Ishikawa (cell line): ENCODE measurements around the gene CANT1.

Source experiments
- EGR1 ChIP-seq: IDR thresholded peaks from 2 replicates; pipeline ENCODE4 v1.6.1; 2012
- EP300 ChIP-seq: IDR thresholded peaks from 2 replicates; pipeline ENCODE4 v1.6.1; 2012; ENCODE audit warnings: borderline replicate concordance
- FOXM1 ChIP-seq: IDR thresholded peaks from 2 replicates; pipeline ENCODE4 v1.6.1; 2012; ENCODE audit warnings: low read depth, borderline replicate concordance
- RAD21 ChIP-seq: IDR thresholded peaks from 2 replicates; pipeline ENCODE4 v1.6.1; 2012; ENCODE audit warnings: low read depth
- TAF1 ChIP-seq: IDR thresholded peaks from 2 replicates; pipeline ENCODE4 v1.6.1; 2012; ENCODE audit warnings: low read depth, mild to moderate bottlenecking
- YY1 ChIP-seq: IDR thresholded peaks from 2 replicates; pipeline ENCODE4 v1.6.1; 2012; ENCODE audit warnings: low read depth
- TF ChIP-seq, protein P1 (sequence below): IDR thresholded peaks from 2 replicates; pipeline ENCODE4 v1.6.1; 2012

DNA sequence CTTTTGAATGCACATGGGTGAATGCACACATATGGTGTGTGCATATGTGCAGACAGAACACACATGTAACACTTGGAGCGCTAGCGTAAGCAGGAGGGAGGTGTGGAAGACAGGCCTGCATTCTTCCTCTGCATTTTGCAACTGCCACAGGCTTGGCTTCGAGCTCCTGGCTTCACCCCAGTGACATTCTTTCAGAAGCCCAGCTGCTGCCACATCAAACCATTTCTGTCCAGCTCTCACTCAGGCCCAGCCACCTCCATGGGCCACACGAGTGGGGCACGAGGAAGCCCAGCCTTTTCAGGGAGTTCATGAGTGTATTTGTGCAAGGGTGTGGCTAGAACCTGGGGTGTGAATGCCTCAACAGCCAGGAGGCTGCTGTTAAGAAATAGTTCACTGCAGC is 48.6 kb downstream of the CANT1 start:
- TF ChIP-seq RAD21 (no peak), TAF1 (no peak), FOXM1 (no peak), YY1 (no peak), EP300 (no peak), EGR1 (no peak)
- TF ChIP-seq, protein P1, sequence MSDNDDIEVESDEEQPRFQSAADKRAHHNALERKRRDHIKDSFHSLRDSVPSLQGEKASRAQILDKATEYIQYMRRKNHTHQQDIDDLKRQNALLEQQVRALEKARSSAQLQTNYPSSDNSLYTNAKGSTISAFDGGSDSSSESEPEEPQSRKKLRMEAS: no peak
